Body of pancreas (tissue), 4 donors: Measurements from ENCODE around the gene OR4D9.

Experiments
- CTCF ChIP-seq, 7 experiments: fragments of 450-650 bp in 4 of 7; fragments of 200-600 bp in 3 of 7; sonication (generic) in 3 of 7; IDR thresholded peaks; one replicate each; pipeline ENCODE4 v1.5.1; 2016 to 2019; ENCODE audit warnings: antibody characterized with exemption in 7 of 7
- POLR2A ChIP-seq, 3 donors: fragments of 450-650 bp; IDR thresholded peaks; one replicate each; pipeline ENCODE4 v1.6.1; 2016; ENCODE audit warnings: antibody characterized with exemption in 3 of 3, mild to moderate bottlenecking in 2 of 3

GRCh38 chr11:59528711-59529110 lies 17.4 kb downstream of the OR4D9 start:
- TF ChIP-seq CTCF (IDR thresholded peaks at IDR 0.05) (no peak), POLR2A (IDR thresholded peaks at IDR 0.05) (no peak)
